Effector CD4-positive, alpha-beta T cell (primary cell): ENCODE data around the gene SEPHS2.
"Not testable (repeated sequence)": the region's sequence is repeated elsewhere in the genome, so short reads cannot be mapped to it uniquely, and the experiment has no call there.

ENCODE experiments used
- DNase-seq: peaks from one replicate; pipeline ENCODE4 v3.0.0-alpha.2; 2020
- total RNA-seq: gene quantifications from one replicate; lab custom pipeline; 2026; lab: John Stamatoyannopoulos, UW

The SEPHS2 gene, protein sequence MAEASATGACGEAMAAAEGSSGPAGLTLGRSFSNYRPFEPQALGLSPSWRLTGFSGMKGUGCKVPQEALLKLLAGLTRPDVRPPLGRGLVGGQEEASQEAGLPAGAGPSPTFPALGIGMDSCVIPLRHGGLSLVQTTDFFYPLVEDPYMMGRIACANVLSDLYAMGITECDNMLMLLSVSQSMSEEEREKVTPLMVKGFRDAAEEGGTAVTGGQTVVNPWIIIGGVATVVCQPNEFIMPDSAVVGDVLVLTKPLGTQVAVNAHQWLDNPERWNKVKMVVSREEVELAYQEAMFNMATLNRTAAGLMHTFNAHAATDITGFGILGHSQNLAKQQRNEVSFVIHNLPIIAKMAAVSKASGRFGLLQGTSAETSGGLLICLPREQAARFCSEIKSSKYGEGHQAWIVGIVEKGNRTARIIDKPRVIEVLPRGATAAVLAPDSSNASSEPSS
- 37.9 reads per million, percentile 62 among the genes with 10 or more reads in this experiment for total RNA-seq

DNA sequence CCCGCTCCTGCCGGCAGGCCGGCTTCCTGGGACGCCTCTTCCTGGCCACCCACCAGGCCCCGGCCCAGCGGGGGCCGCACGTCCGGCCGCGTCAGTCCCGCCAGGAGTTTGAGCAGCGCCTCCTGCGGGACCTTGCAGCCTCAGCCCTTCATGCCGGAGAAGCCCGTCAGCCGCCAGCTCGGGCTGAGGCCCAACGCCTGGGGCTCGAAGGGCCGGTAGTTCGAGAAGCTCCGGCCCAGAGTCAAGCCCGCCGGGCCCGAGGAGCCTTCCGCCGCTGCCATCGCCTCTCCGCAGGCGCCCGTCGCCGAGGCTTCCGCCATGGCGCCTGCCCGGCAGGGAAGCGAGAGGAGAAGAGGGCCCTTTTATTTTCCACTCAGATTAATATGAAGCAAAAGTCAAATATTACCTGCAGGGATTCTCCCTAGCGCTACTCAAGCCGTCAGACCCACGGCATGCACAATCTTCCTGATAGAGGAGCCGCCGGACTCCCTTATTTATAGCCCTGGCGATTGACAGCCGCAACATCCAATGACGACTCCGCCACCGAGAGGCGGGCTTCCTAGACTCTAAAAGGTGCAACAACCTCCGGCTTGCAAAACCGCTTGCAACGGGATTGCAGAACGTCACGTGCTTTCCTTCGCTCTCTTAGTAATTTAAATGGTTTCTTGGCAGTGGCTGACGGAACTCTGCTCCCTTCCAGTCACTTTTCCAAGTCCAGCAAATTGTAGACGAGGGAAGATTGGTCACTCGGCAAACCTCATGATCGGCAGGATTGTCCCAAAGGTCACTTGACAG lies at the start of gene SEPHS2:
TSS of gene SEPHS2 (minus strand) at position 467 of the 795 bp plus-strand sequence. CDS start at position 320, 147 bp downstream.
- DNase-seq, result peak; percentile 92

DNA sequence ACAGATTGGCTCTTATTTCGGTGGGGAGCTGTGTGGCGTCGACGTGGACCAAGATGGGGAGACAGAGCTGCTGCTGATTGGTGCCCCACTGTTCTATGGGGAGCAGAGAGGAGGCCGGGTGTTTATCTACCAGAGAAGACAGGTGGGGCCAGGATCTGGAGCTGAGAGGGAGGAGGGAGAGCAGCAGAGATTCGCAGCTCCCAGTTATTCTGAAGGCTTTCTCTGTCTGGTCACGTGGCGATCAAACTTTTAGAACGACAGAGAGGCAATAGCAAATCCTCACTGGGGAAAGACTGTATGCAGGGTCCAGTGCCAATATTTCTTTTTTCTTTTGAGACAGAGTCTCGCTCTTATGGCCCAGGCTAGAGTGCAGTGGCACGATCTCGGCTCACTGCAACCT lies 49.0 kb upstream of the SEPHS2 start:
- no peak for DNase-seq

DNA sequence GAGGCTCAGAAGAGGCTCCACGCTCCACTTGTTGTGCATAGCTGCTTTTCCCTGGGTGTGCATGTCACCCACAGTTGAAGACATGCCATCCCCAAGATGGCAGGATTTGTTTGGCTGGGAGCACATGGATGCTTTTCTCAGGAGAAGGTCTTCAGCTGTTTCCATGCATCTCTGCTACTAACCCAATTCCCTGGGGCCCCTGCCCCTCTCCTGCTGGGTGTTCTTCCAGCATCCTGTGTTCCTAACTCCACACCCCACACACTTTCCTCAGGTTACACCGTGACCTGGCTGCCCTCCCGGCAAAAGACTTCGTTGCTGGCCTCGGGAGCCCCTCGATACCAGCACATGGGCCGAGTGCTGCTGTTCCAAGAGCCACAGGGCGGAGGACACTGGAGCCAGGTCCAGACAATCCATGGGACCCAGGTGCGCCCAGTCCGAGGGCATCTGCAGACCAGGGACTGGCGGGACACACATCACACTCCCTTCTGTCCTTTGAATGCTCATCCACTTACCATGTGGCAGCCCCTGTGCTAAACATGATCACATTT lies 48.3 kb upstream of the SEPHS2 start:
- no peak for DNase-seq

DNA sequence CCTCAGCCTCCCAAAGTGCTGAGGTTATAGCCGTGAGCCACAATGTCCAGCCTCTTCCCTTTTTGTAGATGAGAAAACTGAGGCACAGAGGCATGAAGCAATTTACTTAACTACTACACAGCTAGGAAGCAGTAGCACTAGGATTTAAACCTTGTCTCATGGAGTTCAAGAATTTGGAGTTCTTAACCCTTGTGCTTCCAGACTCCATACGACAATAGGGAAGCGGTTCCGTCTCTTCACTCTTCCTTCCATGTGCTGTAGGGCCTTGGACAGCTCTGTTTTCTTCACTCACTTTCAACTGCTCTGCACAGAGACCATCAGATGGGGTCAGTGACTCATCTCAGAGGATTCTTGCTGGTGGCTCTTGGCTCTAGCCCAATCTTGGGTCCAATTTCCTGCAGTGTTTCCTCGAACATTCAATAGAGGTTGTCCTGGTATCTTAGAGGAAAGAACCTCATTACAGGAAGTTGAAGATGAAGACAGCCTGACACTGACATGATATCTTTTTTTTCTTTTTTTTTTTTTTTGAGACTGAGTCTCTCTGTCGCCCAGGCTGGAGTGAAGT lies 46.2 kb upstream of the SEPHS2 start:
- no peak for DNase-seq

DNA sequence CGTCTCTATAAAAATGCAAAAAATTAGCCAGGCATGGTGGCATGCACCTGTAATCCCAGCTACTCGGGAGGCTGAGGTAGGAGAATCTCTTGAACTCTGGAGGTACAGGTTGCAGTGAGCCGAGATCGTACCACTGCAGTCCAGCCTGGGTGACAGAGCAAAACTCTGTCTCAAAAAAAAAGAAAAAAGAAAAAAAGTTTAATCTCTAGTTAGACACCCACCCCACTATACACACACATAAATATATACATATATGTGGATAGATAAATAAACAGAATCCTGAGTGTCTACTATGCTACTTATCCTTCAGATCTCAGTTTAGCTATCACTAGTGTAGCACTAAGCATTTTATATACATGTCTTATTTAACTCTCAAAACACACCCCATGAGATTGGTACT lies 45.6 kb upstream of the SEPHS2 start:
- no peak for DNase-seq

DNA sequence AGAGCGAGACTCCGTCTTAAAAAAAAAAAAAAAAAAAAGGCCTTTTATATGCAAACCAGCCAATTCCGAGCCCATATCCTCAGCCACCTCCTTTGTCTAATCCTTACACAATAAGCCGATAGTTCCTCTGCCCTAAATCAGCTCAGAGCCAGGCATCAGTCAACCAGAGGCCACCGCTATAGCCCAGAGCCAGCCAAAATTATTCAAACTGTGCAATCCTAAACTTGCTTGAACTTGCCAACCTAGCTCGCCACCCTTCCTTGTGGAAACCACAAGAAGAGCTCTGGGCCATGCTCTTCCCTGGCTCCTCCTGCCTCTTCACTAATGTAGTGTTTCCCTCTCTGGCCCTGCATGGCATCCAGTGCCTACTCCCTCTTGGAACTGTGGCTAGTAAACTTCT lies 44.5 kb upstream of the SEPHS2 start:
- no peak for DNase-seq

DNA sequence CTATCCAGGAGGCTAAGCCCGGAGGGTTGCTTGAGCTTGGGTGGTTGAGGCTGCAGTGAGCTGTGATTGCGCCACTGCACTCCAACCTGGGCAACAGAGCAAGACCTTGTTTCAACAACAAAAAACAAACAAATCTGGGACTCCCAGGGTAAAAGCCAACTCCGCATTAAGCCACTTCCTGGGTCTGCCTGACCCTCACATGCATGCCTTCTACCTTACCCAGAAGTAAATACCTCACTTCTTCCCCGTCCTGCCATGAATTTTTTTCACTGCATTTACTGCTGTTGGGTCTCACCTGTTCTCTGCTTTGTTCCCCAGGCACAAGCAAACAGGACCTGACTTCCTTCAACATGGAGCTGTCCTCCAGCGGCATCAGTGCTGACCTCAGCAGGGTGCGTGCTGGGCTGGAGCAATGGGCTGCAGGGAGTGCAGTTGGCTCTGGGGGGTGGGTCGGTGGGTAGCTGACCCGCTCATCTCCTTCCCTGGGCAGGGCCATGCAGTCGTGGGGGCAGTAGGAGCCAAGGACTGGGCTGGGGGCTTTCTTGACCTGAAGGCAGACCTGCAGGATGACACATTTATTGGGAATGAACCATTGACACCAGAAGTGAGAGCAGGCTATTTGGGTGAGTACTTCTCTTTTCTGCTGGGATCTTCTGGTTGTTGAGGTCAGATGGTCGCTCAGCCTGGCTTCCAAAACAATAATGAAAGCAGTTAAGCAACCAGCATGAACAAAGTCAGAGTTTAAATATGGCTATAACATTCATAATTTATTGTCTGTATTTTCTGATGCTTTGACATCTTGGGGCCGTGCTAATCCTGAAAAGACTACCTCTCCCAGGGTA lies 43.3 kb upstream of the SEPHS2 start:
- no peak for DNase-seq

DNA sequence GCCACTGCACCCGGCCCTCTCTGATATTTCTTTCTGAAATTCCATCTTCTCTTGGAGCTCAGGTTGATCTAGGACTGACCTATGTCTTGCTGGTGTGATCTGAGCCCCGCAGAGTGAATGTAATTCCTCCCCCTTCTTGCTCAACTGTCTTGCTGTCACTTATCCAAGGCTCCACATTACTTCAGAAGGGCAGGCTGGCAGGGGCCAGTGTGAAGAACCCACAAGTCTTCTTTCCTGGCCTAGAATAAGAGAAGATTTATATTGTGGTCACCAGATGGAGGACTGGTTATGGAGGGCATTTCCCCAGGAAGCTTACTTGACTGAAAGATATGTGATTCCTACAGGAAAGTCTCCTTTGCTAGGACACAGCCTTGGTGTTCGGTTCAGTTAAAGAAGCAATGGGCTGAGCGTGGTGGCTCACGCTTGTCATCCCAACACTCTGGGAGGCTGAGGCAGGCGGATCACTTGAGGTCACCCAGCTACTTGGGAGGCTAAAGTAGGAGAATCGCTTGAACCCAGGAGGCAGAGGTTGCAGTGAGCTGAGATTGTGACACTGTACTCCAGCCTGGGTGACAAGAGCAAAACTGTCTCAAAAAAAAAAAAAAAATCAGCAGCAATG lies 40.3 kb upstream of the SEPHS2 start:
- DNase-seq, result no peak

DNA sequence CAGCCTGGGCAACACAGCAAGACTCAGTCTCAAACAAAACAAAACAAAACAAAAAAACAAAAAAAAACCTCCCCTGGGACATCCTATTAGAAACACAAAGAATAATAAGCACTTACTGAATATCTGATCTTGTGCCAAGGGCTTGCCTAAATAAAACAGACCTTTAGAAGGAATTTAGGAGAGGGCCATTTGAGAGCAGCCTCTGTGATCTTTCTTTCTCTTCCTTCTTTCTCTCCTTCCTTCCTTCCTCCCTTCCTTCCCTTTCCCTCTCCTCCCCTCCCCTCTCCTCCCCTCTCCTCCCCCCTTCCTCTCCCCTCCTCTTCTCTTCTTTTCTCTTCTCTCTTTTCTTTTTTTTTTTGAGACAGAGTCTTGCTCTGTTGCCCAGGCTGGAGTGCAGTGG lies 39.2 kb upstream of the SEPHS2 start:
- no peak for DNase-seq

DNA sequence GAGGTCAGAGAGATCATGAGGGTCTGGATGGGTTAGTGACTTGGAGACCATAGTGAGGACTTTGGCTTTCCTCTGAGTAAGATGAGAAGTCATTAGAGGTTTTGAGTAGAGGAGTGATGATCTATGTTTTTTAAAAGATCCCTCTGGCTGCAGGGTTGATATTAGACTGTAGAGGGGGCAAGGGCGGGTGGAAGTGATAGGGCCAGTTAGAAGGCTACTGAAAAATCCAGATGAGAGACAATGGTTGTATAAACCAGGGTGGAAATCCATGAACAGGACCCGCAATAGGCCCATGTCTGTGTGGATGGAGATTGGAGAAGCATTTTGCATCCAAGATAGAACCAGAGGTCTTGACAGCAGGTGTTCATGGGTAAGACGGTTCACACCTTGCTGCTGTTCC lies 36.7 kb upstream of the SEPHS2 start:
- no peak for DNase-seq

DNA sequence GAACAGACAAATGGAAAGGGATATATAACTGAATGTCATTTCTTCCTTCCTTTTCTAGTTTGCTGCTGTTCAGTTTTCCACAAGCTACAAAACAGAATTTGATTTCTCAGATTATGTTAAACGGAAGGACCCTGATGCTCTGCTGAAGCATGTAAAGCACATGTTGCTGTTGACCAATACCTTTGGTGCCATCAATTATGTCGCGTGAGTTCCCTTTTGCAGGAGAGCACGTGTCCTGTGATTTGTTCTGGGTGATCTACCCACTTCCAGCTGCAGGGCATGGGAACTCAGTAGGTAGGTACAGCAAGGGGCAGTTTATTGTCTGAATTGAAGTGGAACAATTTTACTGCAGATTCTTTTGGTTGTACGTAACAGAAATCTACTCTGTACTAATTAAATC lies 35.7 kb upstream of the SEPHS2 start:
- DNase-seq, result no peak

DNA sequence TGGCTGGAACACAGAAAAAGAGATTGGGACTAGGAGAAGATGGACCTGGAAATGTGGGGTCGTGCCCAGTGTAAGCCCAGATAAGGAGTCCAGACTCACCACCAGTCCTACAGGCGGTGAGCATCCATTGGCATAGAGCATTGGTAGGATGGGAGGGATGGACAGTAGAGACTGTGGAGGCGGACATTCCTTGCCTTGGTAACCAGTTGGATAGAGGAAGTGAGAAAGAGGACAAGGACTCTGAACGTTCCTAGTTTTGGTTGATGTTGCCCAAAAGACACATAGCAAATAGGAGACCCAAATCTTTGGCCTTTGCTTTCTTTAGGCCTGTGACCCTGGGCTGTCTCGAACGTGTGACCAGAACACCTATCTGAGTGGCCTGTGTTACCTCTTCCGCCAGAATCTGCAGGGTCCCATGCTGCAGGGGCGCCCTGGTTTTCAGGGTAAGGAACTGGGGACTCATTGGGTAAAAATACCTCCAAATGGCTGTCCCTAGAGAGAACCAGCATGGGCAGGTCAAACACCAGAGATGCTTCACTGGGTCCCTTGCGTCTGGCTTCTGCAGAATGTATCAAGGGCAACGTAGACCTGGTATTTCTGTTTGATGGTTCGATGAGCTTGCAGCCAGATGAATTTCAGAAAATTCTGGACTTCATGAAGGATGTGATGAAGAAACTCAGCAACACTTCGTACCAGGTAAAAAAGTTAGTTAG lies 33.2 kb upstream of the SEPHS2 start:
- DNase-seq, result no peak

DNA sequence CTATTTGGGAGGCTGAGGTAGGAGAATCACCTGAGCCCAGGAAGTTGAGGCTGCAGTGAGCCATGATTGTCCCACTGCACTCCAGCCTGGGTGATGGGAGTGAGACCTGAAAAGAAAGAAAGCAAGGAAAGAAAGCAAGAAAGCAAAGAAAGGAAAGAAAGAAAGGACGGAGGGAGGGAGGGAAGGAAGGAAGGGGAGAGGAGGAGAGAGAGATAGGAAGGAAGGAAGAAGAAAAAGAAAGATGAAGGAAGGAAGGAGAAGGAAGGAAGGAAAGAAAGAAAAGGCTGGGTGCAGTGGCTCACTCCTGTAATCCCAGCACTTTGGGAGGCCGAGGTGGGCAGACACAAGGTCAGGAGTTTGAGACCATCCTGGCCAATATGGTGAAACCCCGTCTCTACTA lies 32.1 kb upstream of the SEPHS2 start:
- not testable (repeated sequence) for DNase-seq

DNA sequence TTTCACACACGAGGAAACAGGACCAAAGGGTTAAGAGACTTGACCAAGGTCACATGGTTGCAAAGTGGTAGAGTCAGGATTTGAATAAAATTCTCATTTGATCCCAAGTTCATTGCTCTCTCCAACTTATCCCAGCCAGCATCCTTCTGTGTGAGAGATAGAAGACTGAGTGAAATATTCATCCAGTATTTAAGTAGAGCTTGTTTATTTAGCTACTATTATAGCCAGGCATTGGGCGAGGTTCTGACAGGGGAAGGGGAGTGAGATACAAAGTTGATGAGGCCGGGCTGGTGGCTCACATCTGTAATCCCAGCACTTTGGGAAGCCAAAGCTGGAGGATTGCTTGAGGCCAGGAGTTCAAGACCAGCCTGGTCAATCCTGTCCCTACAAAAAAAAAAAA lies 31.3 kb upstream of the SEPHS2 start:
- DNase-seq, result no peak

DNA sequence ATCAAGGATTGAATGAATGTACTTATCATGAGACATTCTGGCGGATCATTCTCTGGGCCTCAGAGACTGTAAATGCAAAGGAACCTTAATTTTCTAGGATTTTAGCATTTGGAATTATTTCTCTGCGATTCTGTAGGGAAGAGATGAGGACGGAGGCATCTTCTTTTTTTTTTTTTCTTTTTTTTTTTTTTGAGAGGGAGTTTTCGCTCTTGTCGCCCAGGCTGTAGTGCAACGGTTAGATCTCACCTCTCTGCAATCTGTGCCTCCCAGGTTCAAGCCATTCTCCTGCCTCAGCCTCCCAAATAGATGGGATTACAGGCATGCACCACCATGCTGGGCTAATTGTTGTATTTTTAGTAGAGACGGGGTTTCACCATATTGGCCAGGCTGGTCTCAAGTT lies 29.0 kb upstream of the SEPHS2 start:
- no peak for DNase-seq

DNA sequence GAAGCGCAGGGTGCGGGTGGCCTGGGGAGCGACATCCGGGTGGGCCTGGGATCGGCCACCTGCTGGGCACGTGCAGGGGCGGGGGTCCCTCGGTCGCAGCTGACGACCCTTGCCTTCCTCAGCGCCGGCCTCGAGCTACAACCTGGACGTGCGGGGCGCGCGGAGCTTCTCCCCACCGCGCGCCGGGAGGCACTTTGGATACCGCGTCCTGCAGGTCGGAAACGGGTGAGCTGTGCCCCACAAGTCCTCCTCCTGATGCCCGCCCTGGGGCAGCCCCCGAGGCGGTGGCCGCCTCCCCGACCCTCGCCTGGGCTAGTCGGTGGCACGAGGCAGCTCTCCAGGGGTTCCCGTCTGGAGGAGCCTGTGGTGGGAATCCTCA lies 28.4 kb upstream of the SEPHS2 start:
- no peak for DNase-seq

DNA sequence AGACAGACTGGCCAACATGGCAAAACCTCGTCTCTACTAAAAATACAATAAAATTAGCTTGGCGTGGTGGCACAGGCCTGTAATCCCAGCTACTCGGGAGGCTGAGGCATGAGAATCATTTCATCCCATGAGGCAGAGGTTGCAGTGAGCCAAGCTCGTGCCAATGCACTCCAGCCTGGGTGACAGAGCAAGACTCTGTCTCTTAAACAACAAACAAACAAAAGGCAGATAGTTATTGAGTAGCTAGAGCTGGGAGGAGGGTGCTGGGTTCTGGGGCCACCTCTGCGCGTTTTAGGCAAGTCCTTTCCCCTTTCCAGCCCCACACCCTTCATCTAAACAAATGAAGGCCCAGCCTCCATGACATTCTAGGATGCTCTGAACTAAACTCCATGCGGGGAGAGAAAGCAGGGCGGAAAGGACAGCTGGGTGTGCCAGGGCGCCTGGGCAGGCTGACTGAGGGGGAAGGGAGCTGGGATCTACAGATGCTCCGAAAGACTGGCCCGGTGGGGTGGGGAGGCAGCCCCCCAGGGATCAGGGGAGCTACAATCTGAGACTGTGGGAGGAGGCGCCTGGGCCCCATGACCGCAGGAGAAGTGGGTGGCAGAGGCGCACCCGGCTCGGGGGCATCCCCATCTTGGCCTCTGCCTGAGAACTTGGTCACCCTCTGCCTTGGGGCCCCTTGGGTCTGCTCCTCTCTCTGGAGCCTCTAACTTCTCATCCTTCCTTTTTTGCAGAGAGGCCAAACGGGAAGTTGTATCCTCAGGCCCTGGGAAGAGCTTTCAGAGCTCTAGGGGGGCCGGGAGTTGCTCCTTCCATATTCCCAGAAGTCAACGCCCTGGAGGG lies 27.8 kb upstream of the SEPHS2 start:
- DNase-seq, result peak; percentile 30

DNA sequence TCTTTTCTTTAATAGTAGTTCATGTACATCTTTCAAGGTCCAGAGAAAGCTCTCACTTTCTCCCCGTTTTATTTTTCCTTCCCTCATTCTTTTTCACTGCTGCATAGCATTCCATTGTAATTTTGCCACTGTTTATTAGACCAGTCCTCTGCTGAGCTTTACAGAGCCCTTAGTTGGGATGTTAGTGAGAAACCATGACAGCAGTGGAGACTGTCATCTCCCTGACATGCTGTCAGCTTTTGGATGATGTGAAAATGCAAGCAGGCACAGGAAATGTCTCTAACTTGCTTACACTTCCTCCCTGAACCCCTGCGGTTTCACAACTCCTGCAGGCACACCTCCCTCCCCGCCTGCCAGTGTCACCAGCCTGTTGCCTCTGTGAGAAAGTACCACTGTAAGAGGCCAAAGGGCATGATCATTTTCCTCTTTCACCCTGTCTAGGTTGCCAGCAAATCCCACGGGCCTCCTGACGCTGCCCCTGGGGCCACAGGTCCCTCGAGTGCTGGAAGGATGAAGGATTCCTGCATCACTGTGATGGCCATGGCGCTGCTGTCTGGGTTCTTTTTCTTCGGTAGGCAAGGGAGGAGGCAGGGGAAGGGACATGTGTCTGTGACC lies 26.8 kb upstream of the SEPHS2 start, which contains the start of gene ITGAL:
TSS of gene ITGAL (plus strand) at position 415 of the 615 bp plus-strand sequence. CDS start at position 511, 96 bp downstream.
- peak; percentile 81 for DNase-seq

DNA sequence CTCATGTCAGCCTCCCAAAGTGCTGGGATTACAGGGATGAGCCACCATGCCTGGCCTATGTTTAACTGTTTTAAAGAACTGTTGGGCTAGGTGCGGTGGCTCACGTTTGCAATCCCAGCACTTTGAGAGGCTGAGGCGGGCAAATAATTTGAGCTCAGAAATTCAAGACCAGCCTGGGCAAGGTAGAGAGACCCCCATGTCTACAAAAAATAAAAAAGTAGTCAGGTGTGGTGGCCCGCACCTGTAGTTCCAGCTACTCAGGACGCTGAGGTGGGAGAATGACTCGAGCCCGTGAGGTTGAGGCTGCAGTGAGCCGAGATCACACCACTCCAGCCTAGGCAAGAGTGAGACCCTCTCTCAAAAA lies 24.9 kb upstream of the SEPHS2 start:
- no peak for DNase-seq

DNA sequence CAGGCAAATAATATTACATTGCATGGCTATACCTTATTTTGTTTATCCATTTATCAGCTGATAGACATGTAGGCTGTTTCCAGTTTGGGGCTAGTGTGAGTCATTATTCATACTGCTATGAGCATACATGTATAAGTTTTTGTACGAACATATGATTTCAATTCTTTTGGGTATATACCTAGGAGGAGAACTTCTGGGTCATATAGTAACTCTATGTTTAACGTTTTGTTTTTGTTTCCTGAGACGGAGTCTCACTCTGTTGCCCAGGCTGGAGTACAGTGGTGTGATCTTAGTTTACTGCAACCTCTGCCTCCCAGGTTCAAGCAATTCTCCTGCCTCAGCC lies 24.5 kb upstream of the SEPHS2 start:
- no peak for DNase-seq
